Iris pigment epithelial cell (primary cell): ENCODE results near the gene IL1RAPL1.

ENCODE experiments used
- DNase-seq: peaks from one replicate; pipeline ENCODE4 v3.0.0-alpha.2; 2011; ENCODE audit warnings: low read depth

Gene IL1RAPL1

GRCh38 chrX:29653721-29654120 is 1066.5 kb downstream of the IL1RAPL1 start:
- no peak for DNase-seq

- no peak for DNase-seq
Observed at GRCh38 chrX:29659911-29660310, 1072.7 kb downstream of the IL1RAPL1 start.

GRCh38 chrX:29661290-29661689 is 1074.0 kb downstream of the IL1RAPL1 start:
- DNase-seq, result peak; percentile 73

- DNase-seq, result peak; percentile 80
Observed at GRCh38 chrX:29662101-29662500, 1074.9 kb downstream of the IL1RAPL1 start.

GRCh38 chrX:29662759-29663503 is 1075.7 kb downstream of the IL1RAPL1 start:
- peak; percentile 98 for DNase-seq

- DNase-seq, result no peak
Observed at GRCh38 chrX:29665532-29665931, 1078.3 kb downstream of the IL1RAPL1 start.

- peak; percentile 55 for DNase-seq
Observed at GRCh38 chrX:29666366-29666765, 1079.1 kb downstream of the IL1RAPL1 start.

- peak; percentile 60 for DNase-seq
Observed at GRCh38 chrX:29671421-29671820, 1084.2 kb downstream of the IL1RAPL1 start.

GRCh38 chrX:29687687-29688086 is 1100.4 kb downstream of the IL1RAPL1 start:
- DNase-seq, result peak; percentile 82

GRCh38 chrX:29690061-29690460 is 1102.8 kb downstream of the IL1RAPL1 start:
- peak; percentile 83 for DNase-seq

GRCh38 chrX:29691044-29691443 is 1103.8 kb downstream of the IL1RAPL1 start:
- no peak for DNase-seq

- no peak for DNase-seq
Observed at GRCh38 chrX:29693912-29694311, 1106.7 kb downstream of the IL1RAPL1 start.

GRCh38 chrX:29699239-29699638 is 1112.0 kb downstream of the IL1RAPL1 start:
- DNase-seq, result no peak

GRCh38 chrX:29707088-29707487 is 1119.8 kb downstream of the IL1RAPL1 start:
- DNase-seq, result no peak

GRCh38 chrX:29721152-29721551 is 1133.9 kb downstream of the IL1RAPL1 start:
- DNase-seq, result no peak

GRCh38 chrX:29724316-29724715 is 1137.1 kb downstream of the IL1RAPL1 start:
- no peak for DNase-seq

GRCh38 chrX:29726811-29727210 is 1139.6 kb downstream of the IL1RAPL1 start:
- DNase-seq, result no peak

GRCh38 chrX:29728639-29729038 is 1141.4 kb downstream of the IL1RAPL1 start:
- peak; percentile 25 for DNase-seq

- DNase-seq, result no peak
Observed at GRCh38 chrX:29744966-29745365, 1157.7 kb downstream of the IL1RAPL1 start.

GRCh38 chrX:29746326-29746725 is 1159.1 kb downstream of the IL1RAPL1 start:
- DNase-seq, result peak; percentile 59

- DNase-seq, result no peak
Observed at GRCh38 chrX:29762006-29762405, 1174.8 kb downstream of the IL1RAPL1 start.

GRCh38 chrX:29775890-29776289 is 1188.6 kb downstream of the IL1RAPL1 start:
- DNase-seq, result no peak

- peak; percentile 33 for DNase-seq
Observed at GRCh38 chrX:29787656-29788055, 1200.4 kb downstream of the IL1RAPL1 start.
